Esophagus muscularis mucosa (tissue), 4 donors: ENCODE data around the gene KANSL1. TPM values are rescaled to one million over a fixed set of nuclear protein-coding genes. Genes with fewer than 3 reads are reported as not detected.
A peak's percentile ranks its signal among the peaks of the same experiment; 100 is the strongest.

Experiments used
- DNase-seq: peaks from one replicate; pipeline ENCODE4 v3.0.0-alpha.2; 2017; ENCODE audit errors: extremely low spot score
- H3K27ac ChIP-seq, 4 donors: fragments of 200-600 bp; sonication (generic); replicated peaks in 1 of 4; 1 replicate in 3 of 4; 2 replicates in 1 of 4; pipeline ENCODE4 v1.5.1; 2016 to 2019; ENCODE audit warnings: mild to moderate bottlenecking in 1 of 4
- H3K27me3 ChIP-seq, 4 donors: fragments of 200-600 bp; sonication (generic); one replicate each; pipeline versions ENCODE4 v1.5.1 to v1.6.0; 2016 to 2019
- H3K36me3 ChIP-seq, 4 donors: fragments of 200-600 bp; sonication (generic); one replicate each; pipeline ENCODE4 v1.5.1; 2016 to 2019
- H3K4me1 ChIP-seq, 4 donors: fragments of 200-600 bp; sonication (generic); one replicate each; pipeline ENCODE4 v1.5.1; 2016 to 2019
- H3K4me3 ChIP-seq, 4 donors: fragments of 200-600 bp; sonication (generic); 1 replicate in 2 of 4; 2 replicates in 2 of 4; pipeline ENCODE4 v1.5.1; 2016 to 2019; ENCODE audit warnings: mild to moderate bottlenecking in 4 of 4, moderate library complexity in 1 of 4
- H3K9me3 ChIP-seq, 4 donors: fragments of 200-600 bp; sonication (generic); 1 replicate in 3 of 4; 2 replicates in 1 of 4; pipeline ENCODE4 v1.5.1; 2016 to 2019
- EP300 ChIP-seq: sonication (generic); formaldehyde crosslinking; IDR thresholded peaks from one replicate; pipeline ENCODE4 v1.6.1; 2017; ENCODE audit warnings: antibody characterized with exemption
- POLR2A ChIP-seq: fragments of 450-650 bp; IDR thresholded peaks from one replicate; pipeline ENCODE4 v1.6.1; 2017; ENCODE audit warnings: antibody characterized with exemption, moderate library complexity, mild to moderate bottlenecking, low read depth
- POLR2AphosphoS5 ChIP-seq, 2 donors: sonication (generic); formaldehyde crosslinking; IDR thresholded peaks; one replicate each; pipeline ENCODE4 v1.6.1; 2017; ENCODE audit warnings: antibody characterized with exemption in 2 of 2
- WGBS: methylation state at CpG from one replicate; pipeline ENCODE4 v1.1.5; 2018; 5-methylcytosine and 5-hydroxymethylcytosine counted together
- intact Hi-C: fragments of 100-400 bp; cut with DNase I; formaldehyde crosslinking; loops from one replicate; pipeline ENCODE4 v1.15.1; 2023
- total RNA-seq, 4 donors: library from RNA; depleted of rRNA; stranded (reverse); fragments of >200 nt; gene quantifications; one replicate each; pipeline versions ENCODE4 v1.1.0 to v1.2.1, GENCODE V29; 2016
- TF ChIP-seq, protein P1 (sequence below), 3 experiments: fragments of 200-600 bp in 2 of 3; fragments of 450-650 bp in 1 of 3; sonication (generic) in 2 of 3; IDR thresholded peaks; one replicate each; pipeline ENCODE4 v1.5.1; 2017 to 2019; ENCODE audit warnings: antibody characterized with exemption in 3 of 3, mild to moderate bottlenecking in 2 of 3, moderate library complexity in 1 of 3

The KANSL1 gene
- total RNA-seq, 4 donors from 2014 or later = 55.0 to 124 (median 70.0) TPM

DNA sequence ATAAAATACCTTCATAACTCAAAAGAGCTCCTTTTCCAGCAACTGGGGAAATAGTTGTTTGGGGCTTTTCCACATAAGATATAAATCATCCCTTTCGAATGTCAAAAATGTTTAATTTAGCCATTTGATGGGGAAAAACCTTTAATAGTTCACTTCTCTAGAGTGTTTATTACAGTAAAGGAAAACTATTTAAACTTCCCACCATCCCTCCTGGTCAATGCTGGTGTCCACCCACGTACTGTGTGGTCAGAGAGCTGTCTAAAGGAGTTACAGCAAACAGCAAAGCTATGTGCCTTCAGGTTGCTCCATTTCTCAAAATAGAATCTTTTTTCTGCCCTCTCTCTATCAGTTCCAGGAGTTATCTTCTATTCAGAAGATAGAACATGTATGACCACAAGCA is 33.5 kb downstream of the KANSL1 start:
- intact Hi-C loops = no loop called here
- H3K27ac ChIP-seq = peak overlapping the region; percentile 77 to 83 (median 78)
- no peaks in the 10 kb centered on the region for H3K9me3 ChIP-seq
- DNase-seq = no peak
- H3K27me3 ChIP-seq = no peaks in the 10 kb centered on the region
- no peaks in the 10 kb centered on the region for H3K36me3 ChIP-seq
- peak in 1 of 2 donors; percentile 25 for TF ChIP-seq POLR2AphosphoS5 (IDR thresholded peaks at IDR 0.05)
- TF ChIP-seq, protein P1, sequence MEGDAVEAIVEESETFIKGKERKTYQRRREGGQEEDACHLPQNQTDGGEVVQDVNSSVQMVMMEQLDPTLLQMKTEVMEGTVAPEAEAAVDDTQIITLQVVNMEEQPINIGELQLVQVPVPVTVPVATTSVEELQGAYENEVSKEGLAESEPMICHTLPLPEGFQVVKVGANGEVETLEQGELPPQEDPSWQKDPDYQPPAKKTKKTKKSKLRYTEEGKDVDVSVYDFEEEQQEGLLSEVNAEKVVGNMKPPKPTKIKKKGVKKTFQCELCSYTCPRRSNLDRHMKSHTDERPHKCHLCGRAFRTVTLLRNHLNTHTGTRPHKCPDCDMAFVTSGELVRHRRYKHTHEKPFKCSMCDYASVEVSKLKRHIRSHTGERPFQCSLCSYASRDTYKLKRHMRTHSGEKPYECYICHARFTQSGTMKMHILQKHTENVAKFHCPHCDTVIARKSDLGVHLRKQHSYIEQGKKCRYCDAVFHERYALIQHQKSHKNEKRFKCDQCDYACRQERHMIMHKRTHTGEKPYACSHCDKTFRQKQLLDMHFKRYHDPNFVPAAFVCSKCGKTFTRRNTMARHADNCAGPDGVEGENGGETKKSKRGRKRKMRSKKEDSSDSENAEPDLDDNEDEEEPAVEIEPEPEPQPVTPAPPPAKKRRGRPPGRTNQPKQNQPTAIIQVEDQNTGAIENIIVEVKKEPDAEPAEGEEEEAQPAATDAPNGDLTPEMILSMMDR (IDR thresholded peaks at IDR 0.05) = no peak
- H3K4me3 ChIP-seq = no peak overlapping the region
- peaks cover 75 to 97% (median 96%) of the 10 kb centered on the region in 4 donors for H3K4me1 ChIP-seq
- WGBS = 26% methylated on average over 2 of the region's 2 CpGs

DNA sequence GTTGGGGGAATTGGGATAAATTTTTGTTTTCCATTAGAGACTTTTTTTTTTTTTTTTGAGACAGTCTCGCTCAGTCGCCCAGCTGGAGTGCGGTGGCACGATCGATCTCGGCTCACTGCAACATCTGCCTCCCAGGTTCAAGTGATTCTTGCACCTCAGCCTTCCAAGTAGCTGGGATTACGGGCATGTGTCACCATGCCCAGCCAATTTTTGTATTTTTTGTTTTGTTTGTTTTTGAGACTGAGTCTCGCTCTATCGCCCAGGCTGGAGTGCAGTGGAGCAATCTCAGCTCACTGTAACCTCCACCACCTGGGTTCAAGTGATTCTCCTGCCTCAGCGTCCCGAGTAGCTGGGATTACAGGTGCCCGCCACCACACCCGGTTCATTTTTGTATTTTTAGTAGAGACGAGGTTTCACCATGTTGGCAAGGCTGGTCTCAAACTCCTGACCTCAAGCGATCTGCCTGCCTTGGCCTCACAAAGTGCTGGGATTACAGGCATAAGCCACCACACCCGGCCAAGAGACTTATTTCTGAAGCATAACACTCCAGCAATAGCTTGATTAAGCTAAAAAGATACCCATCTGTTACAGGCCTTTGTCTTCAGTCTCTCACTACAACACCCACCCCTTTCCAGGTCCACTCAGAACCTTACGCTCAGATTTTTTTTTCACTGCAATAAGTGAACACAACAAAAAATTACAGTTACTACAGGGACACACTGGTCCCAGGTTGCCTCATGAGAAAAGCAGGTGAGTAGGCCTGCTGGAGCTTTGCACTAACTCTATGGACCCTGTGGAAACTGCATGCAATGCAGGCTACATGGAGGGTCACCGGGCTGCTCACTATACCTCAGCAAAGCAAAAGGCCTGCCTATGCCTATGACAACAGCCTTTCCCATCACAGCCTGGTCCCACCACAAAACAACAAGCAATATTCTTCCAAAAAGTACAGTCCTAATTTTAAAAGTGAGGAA is 34.6 kb downstream of the KANSL1 start:
- no peaks in the 10 kb centered on the region for H3K9me3 ChIP-seq
- H3K4me1 ChIP-seq = peaks cover 74 to 97% (median 96%) of the 10 kb centered on the region in 4 donors
- H3K4me3 ChIP-seq = no peak overlapping the region
- 78% methylated on average over 18 of the region's 18 CpGs for WGBS
- no peaks in the 10 kb centered on the region for H3K36me3 ChIP-seq
- H3K27ac ChIP-seq = peak overlapping the region; percentile 77 to 83 (median 78)
- H3K27me3 ChIP-seq = no peaks in the 10 kb centered on the region
- TF ChIP-seq, protein P1 (IDR thresholded peaks at IDR 0.05) = no peak
- TF ChIP-seq EP300 = no peak
- TF ChIP-seq POLR2AphosphoS5 (IDR thresholded peaks at IDR 0.05) = no peak
- no peak for TF ChIP-seq POLR2A
- intact Hi-C loops = no loop called here
- DNase-seq = no peak

DNA sequence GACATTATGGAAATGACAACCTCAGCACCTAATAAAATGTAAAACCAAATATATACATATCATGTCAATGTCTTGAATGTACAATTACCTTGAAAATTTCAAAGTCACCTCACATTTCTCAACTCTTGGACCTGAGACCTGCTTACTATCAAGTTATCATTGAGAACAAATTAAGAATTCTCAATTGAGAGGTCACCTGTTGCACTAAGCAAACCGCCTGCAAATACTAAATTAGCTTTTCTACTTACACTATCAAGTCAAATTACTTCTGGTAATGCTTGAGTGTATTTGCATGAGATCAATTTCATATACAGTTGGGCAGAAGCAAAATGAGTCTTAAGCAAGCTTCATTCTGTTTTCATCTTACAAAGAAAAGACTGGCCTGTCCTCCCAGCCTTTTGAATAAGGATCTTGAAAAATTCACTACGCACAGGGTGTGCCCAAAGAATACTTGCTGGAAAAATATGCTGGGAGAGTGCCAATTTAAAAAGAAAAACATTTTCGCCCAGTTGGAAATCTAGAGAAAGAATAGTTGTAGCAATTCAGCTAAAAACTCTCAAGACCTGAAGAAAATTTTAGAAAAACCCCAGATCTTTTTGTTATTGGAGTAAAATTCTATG is 35.7 kb downstream of the KANSL1 start:
- Histone ChIP-seq H3K27me3 (no peaks in the 10 kb centered on the region), H3K27ac (peak overlapping the region; percentile 77 to 83 (median 78)), H3K4me3 (no peak overlapping the region), H3K4me1 (peaks cover 75 to 97% (median 96%) of the 10 kb centered on the region in 4 donors), H3K36me3 (no peaks in the 10 kb centered on the region), H3K9me3 (no peaks in the 10 kb centered on the region)
- TF ChIP-seq, protein P1 (IDR thresholded peaks at IDR 0.05) = no peak
- peak in 1 of 2 donors; percentile 30 for TF ChIP-seq POLR2AphosphoS5 (IDR thresholded peaks at IDR 0.05)
- intact Hi-C loops = no loop called here
- no peak for DNase-seq
- 35% methylated on average over 3 of the region's 3 CpGs for WGBS

DNA sequence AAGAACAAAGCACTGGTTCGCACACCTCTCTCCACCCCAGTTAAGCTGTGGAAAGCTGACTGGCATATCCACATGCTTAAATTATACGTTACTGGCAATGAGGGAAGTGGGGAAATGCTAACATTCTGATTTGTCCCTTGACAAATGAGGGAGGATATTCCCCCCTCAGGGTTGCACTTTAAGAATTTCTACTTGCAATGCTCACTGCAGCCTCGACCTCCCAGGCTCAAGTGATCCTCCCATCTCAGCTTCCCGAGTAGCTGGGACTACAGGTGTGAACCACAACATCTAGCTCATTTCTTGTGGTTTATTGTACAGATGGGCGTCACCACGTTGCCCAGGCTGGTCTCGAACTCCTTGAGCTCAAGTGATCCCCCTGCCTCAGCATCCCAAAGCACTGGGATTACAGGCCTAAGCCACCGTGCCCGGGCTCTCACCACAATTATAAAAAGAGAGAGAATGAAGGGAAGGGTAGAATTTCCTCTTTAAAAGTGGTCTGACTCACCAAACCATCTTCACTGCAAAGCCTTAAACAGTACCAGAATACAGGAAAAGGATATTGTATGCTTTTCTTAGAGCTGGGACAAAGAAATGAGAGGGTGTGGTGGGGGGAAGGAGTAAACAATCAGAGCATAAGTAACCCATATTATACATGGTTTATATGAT is 38.9 kb downstream of the KANSL1 start:
- intact Hi-C loops = loop anchor here (5.0 kb wide), 1 partner anchor 38 kb away; the partner anchor contains the start of gene KANSL1
- Histone ChIP-seq H3K9me3 (no peaks in the 10 kb centered on the region), H3K4me3 (no peak overlapping the region), H3K36me3 (no peaks in the 10 kb centered on the region), H3K27ac (peak overlapping the region; percentile 57 to 83 (median 78)), H3K4me1 (peaks cover 87 to 100% (median 99%) of the 10 kb centered on the region in 4 donors), H3K27me3 (no peaks in the 10 kb centered on the region)
- 63% methylated on average over 9 of the region's 9 CpGs for WGBS
- DNase-seq = no peak
- no peak for TF ChIP-seq EP300
- no peak for TF ChIP-seq POLR2AphosphoS5 (IDR thresholded peaks at IDR 0.05)
- TF ChIP-seq, protein P1 (IDR thresholded peaks at IDR 0.05) = no peak
